ENCODE measurements around the gene CTXN1.
A peak's percentile ranks its signal among the peaks of the same experiment; 100 is the strongest.

Gene CTXN1

GRCh38 chr19:7970716-7971448 lies 44.9 kb upstream of the CTXN1 start:
- Histone ChIP-seq H3K27ac (ENCODE audit: low read length) (no peak overlapping the region), H3K27me3 (ENCODE audit: low read depth, low read length) (no peaks in the 10 kb centered on the region), H3K4me2 (ENCODE audit: low read length) (no peak overlapping the region), H3K36me3 (replicated peaks; ENCODE audit: low read depth, low read length) (peaks cover 62% of the 10 kb centered on the region), H3K4me3 (ENCODE audit: low read length) (no peak overlapping the region), H2AFZ (ENCODE audit: low read depth, low read length) (no peak overlapping the region), H3K4me1 (ENCODE audit: low read length) (no peaks in the 10 kb centered on the region), H3K9me3 (ENCODE audit: insufficient read depth, low read length) (no peaks in the 10 kb centered on the region), H3K79me2 (ENCODE audit: low read length) (peaks cover 3% of the 10 kb centered on the region; the same call in 1 of the 2 replicates), H3K9ac (ENCODE audit: low read length) (no peak overlapping the region), H4K20me1 (ENCODE audit: insufficient read depth, low read length) (peaks cover 3% of the 10 kb centered on the region)
- no peak for TF ChIP-seq EZH2phosphoT487 (IDR thresholded peaks at IDR 0.05; ENCODE audit: low read depth)
- peak; percentile 79 for TF ChIP-seq CTCF (IDR thresholded peaks at IDR 0.05; ENCODE audit: low read depth, low read length)

GRCh38 chr19:7969555-7969939 lies 43.6 kb upstream of the CTXN1 start:
- H3K4me2 ChIP-seq (ENCODE audit: low read length): no peak overlapping the region
- H3K4me1 ChIP-seq (ENCODE audit: low read length): no peaks in the 10 kb centered on the region
- TF ChIP-seq EZH2phosphoT487 (IDR thresholded peaks at IDR 0.05; ENCODE audit: low read depth): no peak
- no peak for TF ChIP-seq CTCF (IDR thresholded peaks at IDR 0.05; ENCODE audit: low read depth, low read length)
- no peaks in the 10 kb centered on the region for H3K27me3 ChIP-seq (ENCODE audit: low read depth, low read length)
- H3K36me3 ChIP-seq (replicated peaks; ENCODE audit: low read depth, low read length): peaks cover 58% of the 10 kb centered on the region
- no peak overlapping the region for H3K4me3 ChIP-seq (ENCODE audit: low read length)
- no peak overlapping the region for H2AFZ ChIP-seq (ENCODE audit: low read depth, low read length)
- peak overlapping the region; percentile 22; the same call in 1 of the 2 replicates for H3K27ac ChIP-seq (ENCODE audit: low read length)
- no peaks in the 10 kb centered on the region; the same call in 1 of the 2 replicates for H4K20me1 ChIP-seq (ENCODE audit: insufficient read depth, low read length)
- no peaks in the 10 kb centered on the region for H3K9me3 ChIP-seq (ENCODE audit: insufficient read depth, low read length)
- H3K79me2 ChIP-seq (ENCODE audit: low read length): no peaks in the 10 kb centered on the region
- no peak overlapping the region for H3K9ac ChIP-seq (ENCODE audit: low read length)

- TF ChIP-seq CTCF (IDR thresholded peaks at IDR 0.05; ENCODE audit: low read depth, low read length) (no peak), EZH2phosphoT487 (IDR thresholded peaks at IDR 0.05; ENCODE audit: low read depth) (no peak)
- Histone ChIP-seq H2AFZ (ENCODE audit: low read depth, low read length) (no peak overlapping the region), H3K4me2 (ENCODE audit: low read length) (no peak overlapping the region), H3K27me3 (ENCODE audit: low read depth, low read length) (no peaks in the 10 kb centered on the region), H3K27ac (ENCODE audit: low read length) (peak overlapping the region; percentile 22; the same call in 1 of the 2 replicates), H3K9me3 (ENCODE audit: insufficient read depth, low read length) (no peaks in the 10 kb centered on the region), H3K79me2 (ENCODE audit: low read length) (no peaks in the 10 kb centered on the region), H3K36me3 (replicated peaks; ENCODE audit: low read depth, low read length) (peaks cover 56% of the 10 kb centered on the region), H3K4me1 (ENCODE audit: low read length) (no peaks in the 10 kb centered on the region), H3K9ac (ENCODE audit: low read length) (no peak overlapping the region), H3K4me3 (ENCODE audit: low read length) (no peak overlapping the region), H4K20me1 (ENCODE audit: insufficient read depth, low read length) (no peaks in the 10 kb centered on the region)
Observed at GRCh38 chr19:7968796-7969554, 43.0 kb upstream of the CTXN1 start.

Data from OCI-LY3 (cell line).